GM18508 (cell line): Measurements from ENCODE around the gene GADD45B.
"Not testable (repeated sequence)": the region's sequence is repeated elsewhere in the genome, so short reads cannot be mapped to it uniquely, and the experiment has no call there.

Experiments used
- ATAC-seq: cut with Tn5 transposase; IDR thresholded peaks from one replicate; pipeline ENCODE4 v1.9.1; 2021; ENCODE audit warnings: moderate number of reproducible peaks; ENCODE audit not compliant: insufficient read depth, unreplicated experiment

GADD45B gene

DNA sequence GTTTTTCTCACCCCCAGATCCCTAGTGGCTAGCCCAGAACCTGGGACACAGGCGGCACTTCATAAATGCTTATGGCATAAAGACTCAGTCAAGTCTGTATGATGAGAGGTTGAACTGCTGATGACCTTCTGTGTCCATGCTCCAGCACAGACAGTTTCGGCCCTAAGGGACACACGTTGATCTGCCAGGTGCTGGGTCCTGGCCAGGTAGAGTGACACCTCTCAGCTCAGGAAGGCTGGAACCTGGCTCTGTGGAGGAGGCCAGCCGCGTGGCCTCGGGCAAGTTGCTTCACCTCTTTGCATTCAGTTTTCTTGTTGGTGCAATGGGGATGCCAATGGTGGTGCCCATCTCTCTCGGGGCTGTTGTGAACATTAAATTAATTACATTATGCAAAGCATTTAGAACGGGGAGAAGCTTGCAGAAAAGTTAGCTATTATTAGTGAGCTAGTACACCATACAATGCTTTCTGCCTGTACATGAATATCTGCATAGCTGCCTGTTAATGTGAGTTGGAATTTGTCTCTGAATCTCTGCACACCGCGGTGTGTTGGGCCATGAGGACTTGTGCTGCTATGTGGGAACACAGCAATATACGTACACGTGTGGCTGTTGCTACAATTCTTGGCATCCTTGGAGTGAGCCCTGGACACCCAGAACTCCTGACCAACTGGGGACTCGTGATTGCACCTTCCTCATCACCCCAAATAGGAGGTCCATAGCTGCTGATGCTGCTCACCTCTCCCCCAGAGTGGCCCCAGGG is 8.4 kb downstream of the GADD45B start:
- ATAC-seq: no peak

DNA sequence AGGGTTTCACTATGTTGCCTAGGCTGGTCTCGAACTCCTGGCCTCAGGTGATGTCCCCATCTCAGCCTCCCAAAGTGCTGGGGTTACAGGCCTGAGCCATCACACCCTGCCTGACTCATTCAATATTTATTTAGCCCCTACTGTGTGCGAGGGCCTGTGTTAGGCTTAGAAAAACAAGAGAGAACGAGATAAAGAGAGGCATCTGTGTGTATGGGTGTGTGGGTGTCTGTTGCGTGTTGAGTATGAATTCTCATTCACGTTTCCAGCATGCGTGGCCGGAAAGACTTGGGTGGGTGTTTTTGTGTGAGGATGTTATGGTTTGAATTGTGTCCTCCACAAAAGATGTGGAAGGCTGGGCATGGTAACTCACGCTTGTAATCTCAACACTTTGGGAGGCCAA is 9.5 kb downstream of the GADD45B start:
- ATAC-seq: no peak

DNA sequence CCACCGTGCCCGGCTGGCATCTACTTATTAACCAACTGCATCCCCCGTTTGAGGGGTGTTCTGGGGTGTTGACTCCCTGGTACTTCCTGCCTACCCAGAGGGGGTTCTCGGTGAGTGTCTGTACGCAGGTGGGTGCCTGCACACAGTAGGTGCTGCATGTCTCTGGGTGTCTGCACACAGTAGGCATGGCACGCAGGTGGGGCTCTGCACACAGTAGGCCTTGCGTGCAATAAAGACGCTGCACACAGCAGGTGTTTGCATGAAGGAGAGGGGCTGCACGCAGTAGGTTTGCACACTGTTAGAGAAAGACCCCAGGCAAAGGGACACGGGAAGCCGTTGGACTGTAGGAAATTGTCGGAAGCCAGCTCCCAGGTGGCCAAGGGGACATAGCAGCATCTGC is 11.2 kb downstream of the GADD45B start:
- no peak for ATAC-seq

DNA sequence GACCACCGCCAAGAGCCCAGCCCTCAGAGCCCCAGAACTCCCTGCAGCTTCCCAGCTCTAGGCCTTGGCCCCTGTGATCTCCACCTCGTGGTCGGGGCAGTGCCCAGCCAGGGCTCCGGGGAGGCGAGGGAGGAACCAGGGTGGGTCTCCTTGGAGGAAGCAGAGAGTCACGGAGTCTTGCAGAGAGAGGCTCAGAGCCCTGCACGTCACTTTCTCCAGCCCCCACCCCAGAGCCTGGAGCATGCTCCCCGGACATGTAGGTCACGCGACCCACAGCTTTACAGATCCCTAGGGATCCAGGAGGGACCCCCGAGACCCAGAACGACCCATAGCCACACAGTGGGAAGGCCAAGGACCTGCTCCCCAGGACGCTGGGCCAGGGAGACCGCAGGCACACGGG is 11.9 kb downstream of the GADD45B start:
- no peak for ATAC-seq

DNA sequence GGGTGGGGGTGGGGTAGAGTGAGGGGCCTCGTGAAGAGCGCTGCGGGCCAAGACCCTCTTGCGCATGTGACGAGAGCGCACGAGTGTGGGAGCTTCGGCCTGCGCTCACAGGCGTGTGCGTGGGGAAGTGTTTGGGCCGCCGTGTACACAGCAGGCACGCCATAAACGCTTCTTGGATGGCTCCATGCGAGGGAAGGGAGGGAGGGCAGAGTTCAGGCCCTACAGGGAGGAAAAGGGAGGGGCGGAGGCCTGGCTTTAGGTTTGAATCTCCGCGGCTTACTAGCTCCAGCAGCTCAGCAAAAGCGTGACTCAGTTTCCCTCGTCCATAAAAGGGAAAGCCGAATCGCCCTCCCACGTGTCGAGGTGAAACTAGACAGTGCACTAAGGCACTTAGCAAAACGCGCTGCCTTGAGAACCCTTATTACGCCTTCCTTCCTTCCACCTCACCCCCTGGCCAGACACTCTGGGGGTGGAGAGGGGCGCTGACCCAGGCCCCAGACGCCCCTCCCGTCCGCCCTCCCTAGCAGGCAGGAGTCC is 12.5 kb downstream of the GADD45B start:
- no peak for ATAC-seq

DNA sequence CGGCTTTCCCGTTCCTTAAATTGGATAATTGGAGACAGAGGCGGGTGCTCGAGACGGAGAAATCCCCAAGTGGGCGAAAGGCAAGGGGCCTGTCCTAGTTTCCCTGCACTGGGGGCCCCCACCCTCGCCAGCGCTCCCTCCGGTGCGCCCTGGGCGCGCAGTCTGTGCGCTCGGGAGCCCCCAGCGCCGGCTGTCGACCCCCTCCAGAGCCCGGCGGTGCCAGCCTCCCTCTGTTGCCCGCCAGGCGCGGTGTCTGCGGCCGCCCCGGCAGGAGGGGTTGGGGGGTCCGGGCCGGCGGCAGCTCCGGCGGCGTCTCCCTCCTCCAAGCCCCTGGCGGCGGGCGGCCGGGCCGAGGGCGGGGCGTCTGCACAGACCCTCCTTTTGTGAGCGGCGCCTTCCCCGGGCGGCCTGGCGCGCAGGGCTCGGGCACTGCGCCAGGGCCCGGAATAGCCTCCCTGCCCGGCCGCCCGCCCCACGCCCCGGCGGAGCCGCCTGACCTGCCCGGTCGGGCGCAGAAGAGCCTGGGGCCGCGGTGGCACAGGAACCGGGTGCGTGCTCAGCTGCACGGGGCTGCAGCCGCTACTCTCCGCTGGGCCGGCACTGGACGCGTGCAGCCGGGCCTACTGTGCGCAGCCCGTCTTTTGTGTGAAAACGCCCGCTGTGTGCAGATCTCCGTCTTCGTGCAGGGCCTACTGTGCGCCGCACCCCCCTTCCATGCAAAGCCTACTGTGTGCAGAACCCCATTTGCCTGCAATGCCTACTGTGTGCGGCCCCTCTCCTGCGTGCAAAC is 13.2 kb downstream of the GADD45B start:
- ATAC-seq: no peak

DNA sequence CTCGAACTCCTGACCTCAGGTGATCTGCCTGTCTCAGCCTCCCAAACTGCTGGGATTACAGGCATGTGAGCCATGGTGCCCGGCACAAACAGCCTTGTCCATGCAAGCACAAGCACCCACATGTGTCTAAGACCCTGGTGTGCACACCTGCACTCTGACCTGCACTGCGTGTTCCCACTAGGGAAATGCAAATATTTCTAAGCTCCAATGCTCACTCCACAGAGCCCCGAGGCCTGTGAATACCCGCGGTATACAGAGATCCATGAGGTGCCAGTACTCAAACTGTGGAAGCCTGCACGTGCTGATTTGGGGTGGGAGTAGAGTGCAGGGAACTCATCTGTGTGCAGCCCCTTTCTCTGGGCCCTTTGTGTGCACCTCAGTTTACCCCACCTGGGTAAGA is 14.7 kb downstream of the GADD45B start:
- ATAC-seq: no peak

DNA sequence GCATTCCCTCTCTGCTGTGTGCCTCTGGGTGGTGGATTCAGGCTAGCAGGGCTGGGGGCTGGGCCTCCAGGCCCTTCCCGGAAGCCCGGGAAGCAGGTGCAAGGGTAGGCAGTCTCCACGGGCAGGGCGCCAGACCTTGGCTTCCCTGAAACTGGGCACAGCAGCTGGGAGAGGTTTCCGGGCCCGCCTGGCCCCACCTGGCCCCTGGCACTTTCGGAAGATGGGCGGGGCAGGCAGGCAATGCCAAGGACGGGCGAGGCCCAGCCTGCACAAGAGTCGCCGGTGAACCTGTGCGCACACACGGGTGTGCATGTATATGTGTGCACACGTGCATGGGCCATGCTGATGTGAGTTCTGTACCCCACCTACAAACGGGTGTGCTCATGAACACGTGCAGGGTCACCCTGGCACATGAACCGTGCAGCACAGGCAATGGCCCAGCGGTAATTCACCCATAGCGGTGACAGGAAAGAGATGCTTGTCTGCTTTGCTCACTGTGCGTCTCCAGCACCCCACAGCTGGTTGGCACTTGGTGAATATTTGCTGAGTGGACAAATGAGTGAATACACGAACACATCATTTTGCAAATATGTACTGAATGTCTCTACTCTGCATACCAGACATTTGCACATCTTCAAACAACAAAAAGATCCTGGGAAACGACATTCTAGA is 15.3 kb downstream of the GADD45B start:
- ATAC-seq: no peak

DNA sequence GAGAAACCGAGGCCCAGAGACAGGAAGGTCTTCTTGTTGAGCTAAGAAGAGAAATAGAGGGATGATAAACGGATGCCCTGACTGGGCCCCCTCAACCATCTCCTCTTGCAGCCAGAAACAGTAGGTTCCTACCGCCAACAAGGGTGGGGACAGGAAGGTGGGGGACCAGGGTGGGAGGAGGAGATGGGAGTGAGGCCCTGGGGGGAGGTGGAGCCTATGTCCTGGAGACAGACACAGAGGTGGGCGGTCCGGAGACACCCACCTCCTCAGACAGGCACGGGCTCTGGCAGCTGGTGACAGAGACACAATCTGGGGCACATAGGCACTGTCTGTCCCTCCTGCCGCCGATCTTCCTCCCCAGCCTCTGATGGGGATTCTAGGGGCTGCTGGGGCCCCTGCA is 16.9 kb downstream of the GADD45B start:
- no peak for ATAC-seq

DNA sequence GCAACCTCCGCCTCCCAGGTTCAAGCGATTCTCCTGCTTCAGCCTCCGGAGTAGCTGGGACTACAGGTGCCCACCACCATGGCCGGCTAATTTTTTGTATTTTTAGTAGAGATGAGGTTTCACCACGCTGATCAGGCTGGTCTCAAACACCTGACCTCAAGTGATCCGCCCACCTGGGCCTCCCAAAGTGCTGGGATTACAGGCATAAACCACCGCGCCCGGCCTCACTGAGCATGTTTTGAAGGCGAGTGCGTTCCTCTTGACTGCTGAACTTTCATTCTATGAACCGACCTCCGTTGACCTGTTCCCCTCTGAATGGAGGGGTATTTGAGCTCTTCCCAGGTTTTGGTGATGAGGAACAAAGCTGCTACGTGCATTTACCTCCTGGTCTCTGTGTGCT is 17.5 kb downstream of the GADD45B start:
- ATAC-seq: not testable (repeated sequence)

DNA sequence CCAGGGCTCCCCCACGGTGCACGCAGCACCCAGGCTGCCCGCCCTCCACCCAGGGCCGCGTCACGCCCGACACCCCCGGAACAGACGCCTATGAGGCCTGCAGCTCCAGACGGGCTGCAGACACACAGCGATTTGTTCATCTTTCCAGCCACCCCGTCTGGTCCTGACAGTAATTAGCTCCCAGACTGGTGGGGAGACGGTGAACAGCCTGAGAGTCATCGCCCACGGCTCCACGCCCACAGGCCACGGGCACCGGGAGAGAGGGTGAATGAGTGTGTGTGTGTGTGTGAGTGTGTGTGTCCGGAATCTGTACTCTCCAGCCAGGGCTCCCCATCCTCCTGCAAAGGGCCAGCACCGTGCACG is 18.1 kb downstream of the GADD45B start:
- ATAC-seq: no peak

DNA sequence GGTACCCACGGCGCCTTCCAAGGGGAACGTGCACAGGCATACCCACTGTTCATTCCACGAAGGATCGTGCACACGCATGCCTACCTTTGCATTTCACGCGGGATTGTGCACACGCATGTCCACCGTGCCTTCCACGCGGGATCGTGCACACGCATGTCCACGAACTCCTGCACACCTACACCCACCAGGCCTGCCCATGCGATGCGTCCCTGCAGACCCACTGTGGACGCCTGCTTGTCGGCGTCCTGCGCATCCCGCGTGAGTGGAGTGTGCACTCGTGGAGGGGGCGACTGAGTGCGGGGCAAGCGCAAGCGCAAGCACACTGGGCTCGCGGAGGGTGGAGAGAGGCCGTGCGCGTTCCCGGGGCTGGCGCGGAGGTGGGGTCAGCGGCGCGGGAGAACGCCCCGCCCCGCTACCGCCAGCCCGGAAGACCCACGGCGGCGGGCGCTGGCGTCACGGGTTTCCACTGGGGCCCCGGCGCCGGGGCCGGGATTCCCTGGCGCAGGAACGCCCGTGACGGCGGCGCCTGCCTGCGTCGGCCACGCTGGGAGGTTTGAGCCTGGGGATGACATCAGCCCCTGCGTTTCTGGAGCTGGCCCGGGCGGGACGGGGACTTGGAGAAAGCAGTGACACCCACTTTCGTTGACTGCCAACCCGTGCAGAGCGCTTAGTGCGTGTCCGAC is 18.7 kb downstream of the GADD45B start:
- ATAC-seq: no peak

DNA sequence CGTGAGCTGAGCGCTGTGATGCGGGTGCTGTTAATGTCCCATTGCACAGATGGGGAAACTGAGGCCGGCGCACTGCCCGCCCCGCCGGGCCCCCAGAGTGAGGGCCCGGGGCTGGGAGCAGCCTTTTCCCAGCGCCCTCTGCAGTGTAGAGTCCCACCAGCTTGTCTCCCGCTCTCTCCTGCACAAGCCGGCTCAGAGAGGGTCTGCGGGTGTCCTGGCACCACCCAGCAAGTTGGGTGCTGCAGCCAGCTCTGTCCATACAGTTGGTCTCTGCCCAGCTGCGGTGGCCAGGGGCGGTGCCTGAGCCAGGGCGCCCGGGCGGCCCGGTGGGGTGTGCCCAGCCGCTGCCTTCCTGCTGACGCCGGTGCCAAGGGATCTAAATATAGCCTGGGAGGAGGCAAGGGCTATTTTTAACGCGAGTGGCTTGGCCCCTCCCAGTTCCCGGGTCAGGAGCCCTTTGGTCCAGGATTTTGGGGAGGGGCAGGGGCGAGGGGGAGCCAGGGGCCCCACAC is 19.3 kb downstream of the GADD45B start:
- ATAC-seq: no peak

DNA sequence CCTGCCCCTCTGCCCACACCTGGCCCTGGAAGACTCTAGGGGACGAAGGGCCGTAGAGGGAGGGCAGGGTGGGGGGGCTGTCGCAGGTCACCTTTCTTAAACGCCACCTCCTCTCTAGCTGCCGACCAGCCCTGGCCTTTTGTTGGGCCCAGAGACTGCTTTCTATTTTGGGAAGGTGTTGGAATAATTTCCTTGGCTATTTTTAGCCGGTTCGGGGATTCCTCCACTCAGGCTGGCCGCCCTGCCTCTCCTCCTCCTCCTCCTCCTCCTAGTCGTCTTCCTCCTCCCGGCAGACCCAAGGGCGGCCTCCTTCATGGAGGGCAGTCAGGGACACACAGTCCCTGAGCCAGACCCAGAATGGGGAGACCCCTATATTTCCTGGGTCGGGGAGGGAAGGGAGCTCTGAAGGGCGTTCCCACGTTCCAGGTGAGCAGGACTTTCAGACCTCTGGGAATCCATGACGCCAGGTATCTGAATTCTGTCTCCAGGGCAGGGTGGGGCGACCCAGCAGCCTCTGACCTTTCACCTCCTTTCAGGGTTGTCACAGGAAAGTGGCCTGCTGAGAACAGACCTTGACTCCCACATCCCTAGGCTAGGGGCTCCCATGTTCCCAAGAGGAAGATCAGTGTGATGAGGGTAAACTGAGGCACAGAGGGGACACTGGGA is 19.9 kb downstream of the GADD45B start:
- no peak for ATAC-seq

DNA sequence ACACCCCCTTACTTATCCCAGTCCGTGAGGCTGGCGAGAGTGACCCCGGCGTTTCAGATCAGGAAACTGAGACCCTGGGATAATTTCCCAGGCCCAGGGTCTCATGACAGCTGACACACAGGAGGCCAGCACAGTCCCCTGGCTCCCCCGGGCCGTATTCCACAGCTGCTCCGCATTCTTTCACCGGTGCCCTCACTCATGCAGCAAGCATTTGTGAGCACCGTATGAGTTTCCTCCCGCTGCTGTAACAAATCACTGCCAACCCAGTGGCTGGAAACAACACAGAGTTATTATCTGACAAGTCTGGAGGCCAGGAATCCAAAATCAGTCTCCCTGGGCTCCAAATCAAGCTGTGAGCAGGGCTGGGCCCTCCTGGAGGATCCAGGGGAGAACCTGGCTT is 21.3 kb downstream of the GADD45B start:
- ATAC-seq: no peak

DNA sequence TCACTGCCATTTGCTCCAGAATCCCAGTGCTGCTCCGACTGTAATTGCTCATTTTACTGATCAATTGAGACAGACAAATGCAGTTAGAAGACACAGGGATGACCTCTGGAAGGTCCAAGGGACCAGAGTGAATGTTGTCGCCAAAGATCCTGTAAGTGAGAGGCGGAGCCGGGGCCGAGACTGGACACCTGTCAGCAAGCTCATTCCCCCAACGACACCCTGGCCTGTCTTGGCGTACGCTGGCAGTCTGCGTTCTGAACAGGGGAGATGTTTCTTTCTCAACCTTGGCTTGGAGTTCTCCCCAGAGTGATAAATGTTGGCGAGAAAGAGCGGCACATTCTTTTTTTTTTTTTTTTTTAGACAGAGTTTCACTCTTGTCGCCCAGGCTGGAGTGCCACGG is 24.2 kb downstream of the GADD45B start:
- no peak for ATAC-seq

DNA sequence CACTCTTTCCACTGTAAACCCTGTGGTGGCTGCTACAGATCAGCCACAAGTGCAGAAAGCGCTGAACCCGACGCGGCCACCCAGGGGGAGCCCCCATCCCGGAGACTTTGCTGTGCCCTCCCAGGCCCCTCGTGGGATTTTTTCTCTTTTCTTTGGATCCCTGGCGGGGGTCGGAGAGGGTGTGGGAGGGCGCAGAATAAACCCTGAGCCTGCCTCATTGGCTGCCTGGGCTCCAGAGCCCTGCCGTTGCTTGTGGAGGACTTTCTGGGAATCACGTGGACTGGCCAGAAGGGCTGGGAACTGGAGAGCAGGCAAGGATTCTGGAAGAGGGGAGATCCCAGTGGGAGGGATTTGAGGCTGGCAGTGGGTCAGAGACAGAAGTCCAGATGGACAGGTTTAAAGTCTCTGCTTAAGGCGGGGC is 24.9 kb downstream of the GADD45B start:
- ATAC-seq: no peak

DNA sequence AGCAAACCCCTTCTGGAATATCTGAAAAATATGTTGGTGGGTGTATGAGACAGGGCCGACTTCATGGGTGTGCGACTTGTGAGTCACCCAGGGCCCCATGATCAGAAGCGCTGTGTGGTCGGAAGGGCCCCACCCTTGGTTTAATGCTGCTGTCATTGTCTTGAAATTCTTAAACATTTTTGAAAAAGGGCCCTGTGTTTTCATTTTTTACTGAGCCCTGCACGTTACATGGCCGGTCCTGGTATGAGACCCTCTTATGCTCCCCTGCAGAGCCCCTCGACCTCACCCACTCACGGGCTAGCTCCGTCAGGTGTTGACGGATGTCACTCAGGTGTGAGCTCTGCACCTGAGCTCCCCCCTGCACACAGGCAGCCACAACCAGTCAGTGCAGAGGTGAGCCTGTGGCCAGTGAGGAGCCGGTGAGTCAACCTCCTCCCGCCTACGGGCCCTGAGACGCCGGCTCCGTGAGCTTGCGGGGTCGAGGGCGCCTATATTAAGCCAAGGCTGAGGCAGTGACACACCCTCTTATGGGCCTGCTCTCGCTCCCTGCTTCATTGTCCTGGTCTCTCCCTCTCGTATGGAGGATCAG is 27.7 kb downstream of the GADD45B start:
- ATAC-seq: no peak

DNA sequence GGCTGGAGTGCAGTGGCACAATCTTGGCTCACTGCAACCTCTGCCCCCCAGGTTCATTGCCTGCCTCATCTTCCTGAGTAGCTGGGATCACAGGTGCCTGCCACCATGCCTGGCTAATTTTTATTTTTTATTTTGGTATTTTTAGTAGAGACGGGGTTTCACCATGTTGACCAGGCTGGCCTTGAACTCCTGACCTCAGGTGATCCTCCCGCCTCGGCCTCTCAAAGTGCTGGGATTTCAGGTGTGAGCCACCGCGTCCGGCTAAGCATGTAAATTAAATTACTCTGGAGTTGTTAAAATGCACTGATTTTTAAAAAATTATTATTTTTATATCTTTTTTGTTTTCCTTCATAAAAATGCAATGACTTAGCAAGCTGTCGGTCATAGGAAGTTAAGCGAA is 30.7 kb downstream of the GADD45B start:
- ATAC-seq: not testable (repeated sequence)
